Measurements from ENCODE around the gene PNLDC1.
"Not testable (repeated sequence)": the region's sequence is repeated elsewhere in the genome, so short reads cannot be mapped to it uniquely, and the experiment has no call there.

The PNLDC1 gene

GRCh38 chr6:159788753-159789376 lies 11.2 kb upstream of the PNLDC1 start:
- no peak for TF ChIP-seq CTCF (IDR thresholded peaks at IDR 0.05; ENCODE audit: low read depth, low read length)
- DNase-seq (ENCODE audit: extremely low read depth, low read depth) = peak; percentile 4

DNA sequence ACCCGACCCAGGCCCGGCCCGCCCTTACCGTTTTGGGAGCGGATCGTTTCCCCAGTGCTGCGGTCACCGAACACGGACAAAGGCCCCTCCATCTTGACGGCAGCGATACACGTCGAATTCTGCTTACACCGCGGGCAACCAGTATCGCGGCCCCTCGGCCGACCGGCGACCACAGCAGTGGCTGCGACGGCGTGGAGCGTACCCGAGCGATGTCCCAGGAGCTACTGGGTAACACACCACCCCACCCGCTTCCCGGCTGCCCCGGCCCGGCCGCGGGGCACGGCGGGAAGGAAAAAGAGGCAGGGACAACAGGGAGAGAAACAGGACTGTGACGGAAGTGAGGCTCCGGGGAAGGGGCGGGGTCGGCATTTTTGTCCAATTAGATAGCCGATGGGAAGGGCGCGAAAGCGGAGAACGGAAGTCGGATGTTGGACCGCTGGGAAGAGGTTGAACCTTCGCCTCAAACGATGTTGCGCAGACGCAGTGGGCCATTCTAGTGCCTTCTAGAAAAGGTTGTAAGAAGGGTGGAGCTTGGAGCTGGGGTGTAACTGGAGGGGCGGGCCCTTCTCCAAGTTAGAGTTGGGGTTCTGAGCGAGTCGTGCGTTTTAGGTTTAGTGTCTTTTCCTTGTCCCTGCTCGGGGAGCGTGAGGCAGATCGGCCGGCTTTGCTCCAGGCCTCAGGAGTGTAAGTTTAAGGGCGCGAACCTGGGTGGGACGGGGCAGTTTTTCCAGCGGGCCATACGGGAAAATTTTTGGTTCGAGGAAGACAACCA lies 10.5 kb upstream of the PNLDC1 start, which contains the start of gene TCP1:
TCP1 (minus strand) TSS at position 226 of the 772 bp plus-strand sequence; CDS start at position 92, 134 bp downstream.
- peak; percentile 99 for DNase-seq (ENCODE audit: extremely low read depth, low read depth)
- TF ChIP-seq CTCF (IDR thresholded peaks at IDR 0.05; ENCODE audit: low read depth, low read length) = no peak

DNA sequence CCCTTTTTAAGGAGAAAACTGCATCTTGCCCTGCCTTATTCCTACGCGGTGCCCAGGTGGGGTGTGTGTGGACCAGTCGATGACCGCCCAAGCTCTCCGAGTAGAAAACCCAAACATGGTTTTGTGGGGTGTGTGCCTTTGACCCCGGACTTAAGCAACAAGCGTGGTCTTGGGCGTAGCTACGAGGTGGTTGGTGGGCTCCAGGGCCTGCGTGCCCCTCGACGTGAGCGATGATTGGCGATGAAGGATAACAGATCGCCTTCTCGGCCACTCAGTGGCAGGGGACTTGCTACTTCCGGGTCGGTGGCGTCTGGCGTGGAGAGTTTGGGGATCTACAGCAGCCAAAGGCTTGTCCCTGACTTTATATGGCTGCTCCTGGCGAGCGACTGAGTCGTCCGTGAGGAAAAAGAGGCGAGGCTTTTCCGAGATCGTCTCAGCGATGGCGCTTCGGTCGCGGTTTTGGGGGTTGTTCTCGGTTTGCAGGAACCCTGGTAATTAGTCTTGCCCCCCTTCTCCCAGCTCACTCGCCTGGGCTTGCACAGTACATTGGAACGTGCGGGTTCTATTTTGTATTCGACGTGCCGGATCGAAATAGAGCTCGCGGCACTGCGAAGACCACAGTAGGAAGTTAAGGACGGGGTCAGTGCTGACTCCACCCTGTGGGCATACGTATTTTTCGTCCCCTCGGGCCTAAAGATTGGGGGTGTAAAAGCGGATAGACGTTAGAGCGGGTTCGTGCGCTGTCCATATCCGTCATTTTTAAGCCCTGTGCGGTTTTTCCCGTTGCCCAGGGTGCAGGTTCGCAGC lies 9.7 kb upstream of the PNLDC1 start, which contains the start of gene MRPL18:
MRPL18 (plus strand) TSS at position 319 of the 807 bp plus-strand sequence; CDS start at position 440, 121 bp downstream.
- TF ChIP-seq CTCF (IDR thresholded peaks at IDR 0.05; ENCODE audit: low read depth, low read length) = no peak
- peak; percentile 96 for DNase-seq (ENCODE audit: extremely low read depth, low read depth)

DNA sequence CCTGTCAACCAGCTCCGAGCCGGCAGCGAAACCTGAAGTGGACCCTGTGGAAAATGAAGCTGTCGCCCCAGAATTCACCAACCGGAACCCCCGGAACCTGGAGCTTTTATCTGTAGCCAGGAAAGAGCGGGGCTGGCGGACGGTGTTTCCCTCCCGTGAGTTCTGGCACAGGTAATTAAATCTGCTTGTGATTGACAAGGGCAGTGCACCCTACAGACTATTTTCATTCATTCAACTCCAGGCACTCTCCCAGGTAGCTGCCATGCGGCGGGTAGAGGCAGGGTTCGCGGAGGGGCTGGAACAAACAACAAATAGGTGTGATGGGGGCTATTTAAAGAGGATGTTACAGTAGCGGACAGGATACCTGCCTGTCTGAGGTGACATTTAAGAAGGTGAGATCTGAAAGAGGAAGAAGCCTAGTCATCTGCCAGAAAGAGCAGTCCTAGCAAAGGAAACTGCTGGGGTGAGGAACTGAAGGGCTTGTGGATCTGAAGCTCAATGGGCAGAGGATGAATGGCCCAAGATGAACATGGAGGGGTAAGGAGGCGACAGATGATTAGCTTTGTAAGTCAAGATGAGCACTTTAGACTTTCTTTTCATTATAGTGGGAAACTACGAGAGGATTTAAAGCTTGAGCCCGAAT lies 9.0 kb upstream of the PNLDC1 start:
- DNase-seq (ENCODE audit: extremely low read depth, low read depth) = no peak
- TF ChIP-seq CTCF (IDR thresholded peaks at IDR 0.05; ENCODE audit: low read depth, low read length) = no peak

DNA sequence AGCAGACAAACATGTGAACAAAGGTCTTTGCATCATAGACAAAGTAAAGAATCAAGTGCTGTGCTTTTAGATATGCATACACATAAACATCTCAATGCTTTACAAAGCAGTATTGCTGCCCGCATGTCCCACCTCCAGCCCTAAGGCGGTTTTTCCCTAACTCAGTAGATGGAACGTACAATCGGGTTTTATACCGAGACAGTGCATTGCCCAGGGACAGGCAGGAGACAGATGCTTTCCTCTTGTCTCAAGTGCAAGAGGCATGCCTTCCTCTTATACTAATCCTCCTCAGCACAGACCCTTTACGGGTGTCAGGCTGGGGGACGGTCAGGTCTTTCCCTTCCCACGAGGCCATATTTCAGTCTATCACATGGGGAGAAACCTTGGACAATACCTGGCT lies 5.1 kb upstream of the PNLDC1 start:
- not testable (repeated sequence) for DNase-seq (ENCODE audit: extremely low read depth, low read depth)

GRCh38 chr6:159797554-159797953 lies 2.5 kb upstream of the PNLDC1 start:
- no peak for TF ChIP-seq CTCF (IDR thresholded peaks at IDR 0.05; ENCODE audit: low read depth, low read length)
- no peak for DNase-seq (ENCODE audit: extremely low read depth, low read depth)

- no peak for TF ChIP-seq CTCF (IDR thresholded peaks at IDR 0.05; ENCODE audit: low read depth, low read length)
- no peak for DNase-seq (ENCODE audit: extremely low read depth, low read depth)
Measured at GRCh38 chr6:159801935-159802334, 1.9 kb downstream of the PNLDC1 start.

All from AG09319 (cell line).